HepG2 (cell line): ENCODE results near the gene ST3GAL2. TPM values are rescaled to one million over a fixed set of nuclear protein-coding genes. Genes with fewer than 3 reads are reported as not detected.

ENCODE experiments used
- ATAC-seq: fragments of 200-7000 bp; cut with Tn5 transposase; 3 replicates; pipeline ENCODE4 v1.9.1; 2020; ENCODE audit warnings: mild to moderate bottlenecking, moderate library complexity
- BruUV-seq: library from RNA; stranded (reverse); fragments of 400-500 nt; replicated peaks from 2 replicates; lab custom pipeline; 2021; lab: Mats Ljungman, UMichigan
- CTCF ChIA-PET: fragments of 300-600 bp; formaldehyde crosslinking; extraction: SDS; loops from one replicate; lab custom pipeline; 2021; ENCODE audit warnings: low total read pairs, inconsistent platforms, low intra/inter-chr PET ratio; lab: Yijun Ruan, JAX
- POLR2A ChIA-PET: fragments of 350-600 bp; sonication (Branson Sonifier 250); formaldehyde crosslinking; loops from one replicate; lab custom pipeline; 2020; ENCODE audit warnings: antibody characterized with exemption, inconsistent platforms; lab: Yijun Ruan, JAX
- DNase-seq: peaks from one replicate; pipeline ENCODE4 v3.0.0-alpha.2; 2015; ENCODE audit warnings: low spot score
- FAIRE-seq: peaks from 3 replicates; lab custom pipeline; 2011; peaks lifted over from hg19 to GRCh38; lab: Jason Lieb, UNC
- H2AFZ ChIP-seq: one replicate; pipeline ENCODE4 v1.6.1; 2011; ENCODE audit warnings: low read length, inconsistent platforms
- H3K27ac ChIP-seq: fragments of 300-600 bp; 3 replicates; pipeline ENCODE4 v1.8.0; 2011; ENCODE audit warnings: mixed run types, mild to moderate bottlenecking, mixed read lengths, low read length, inconsistent platforms; ENCODE audit not compliant: insufficient read depth; ENCODE audit errors: extremely low read length
- H3K27me3 ChIP-seq, 2 experiments: fragments of 200-600 bp in 1 of 2; 2 replicates in 1 of 2; 3 replicates in 1 of 2; pipeline versions ENCODE4 v1.6.0 to v1.8.0; 2011; ENCODE audit warnings: low read length in 2 of 2, mild to moderate bottlenecking in 2 of 2, moderate library complexity in 2 of 2, inconsistent platforms in 1 of 2; ENCODE audit not compliant: insufficient read depth in 2 of 2, control insufficient read depth in 1 of 2
- H3K36me3 ChIP-seq, 2 experiments: fragments of 200-600 bp in 1 of 2; replicated peaks in 1 of 2; 2 replicates in 1 of 2; 3 replicates in 1 of 2; pipeline versions ENCODE4 v1.5.1 to v1.8.0; 2011; ENCODE audit warnings: low read length in 2 of 2, inconsistent platforms in 1 of 2; ENCODE audit not compliant: insufficient read depth in 2 of 2, control insufficient read depth in 1 of 2
- H3K4me1 ChIP-seq: 2 replicates; pipeline ENCODE4 v1.5.1; 2012; ENCODE audit warnings: low read length, inconsistent platforms; ENCODE audit not compliant: insufficient read depth
- H3K4me2 ChIP-seq: 2 replicates; pipeline ENCODE4 v1.6.0; 2011; ENCODE audit warnings: low read depth, low read length, inconsistent platforms
- H3K4me3 ChIP-seq, 3 experiments: fragments of 200-600 bp in 1 of 3; sonication (generic), shearing (Covaris generic) in 1 of 3; replicated peaks in 1 of 3; 2 replicates each; pipeline ENCODE4 v1.5.1; 2011 to 2016; ENCODE audit warnings: low read length in 3 of 3, inconsistent platforms in 2 of 3, low read depth in 2 of 3, mild to moderate bottlenecking in 2 of 3, control low read depth in 1 of 3, mixed read lengths in 1 of 3; ENCODE audit not compliant: insufficient read depth in 1 of 3
- H3K79me2 ChIP-seq: one replicate; pipeline ENCODE4 v1.6.1; 2011; ENCODE audit warnings: low read length, inconsistent platforms; ENCODE audit not compliant: insufficient read depth
- H3K9ac ChIP-seq: 2 replicates; pipeline ENCODE4 v1.6.0; 2011; ENCODE audit warnings: mild to moderate bottlenecking, low read depth, low read length, inconsistent platforms; ENCODE audit not compliant: insufficient read depth
- H3K9me3 ChIP-seq: 2 replicates; pipeline ENCODE4 v1.5.1; 2012; ENCODE audit warnings: mild to moderate bottlenecking, low read length
- H4K20me1 ChIP-seq: 2 replicates; pipeline ENCODE4 v1.6.0; 2011; ENCODE audit warnings: inconsistent platforms, mild to moderate bottlenecking, low read length, moderate library complexity; ENCODE audit not compliant: insufficient read depth
- CBX1 ChIP-seq: IDR thresholded peaks from one replicate; pipeline ENCODE4 v1.6.1; 2016; ENCODE audit warnings: antibody characterized with exemption, low read depth
- NFE2 ChIP-seq: sonication (generic); formaldehyde crosslinking; IDR thresholded peaks from 2 replicates; pipeline ENCODE4 v1.4.0; 2020; ENCODE audit warnings: missing genetic modification reagents
- ZFP36L2 ChIP-seq: sonication (generic); formaldehyde crosslinking; IDR thresholded peaks from 2 replicates; pipeline ENCODE4 v1.4.0; 2020; ENCODE audit warnings: missing genetic modification reagents
- ZNF530 ChIP-seq: sonication (generic); formaldehyde crosslinking; IDR thresholded peaks from 2 replicates; pipeline ENCODE4 v1.5.0; 2020; ENCODE audit warnings: low read depth, mild to moderate bottlenecking, missing genetic modification reagents
- WGBS: methylation state at CpG from one replicate; pipeline ENCODE4 v1.1.6; 2017; ENCODE audit warnings: low lambda C conversion rate; 5-methylcytosine and 5-hydroxymethylcytosine counted together
- in situ Hi-C: cut with HindIII; loops from 2 replicates; pipeline ENCODE4 v1.10.0; 2017; ENCODE audit warnings: low pct_unique_long_range_greater_than_20kb; ENCODE audit not compliant: extremely low pct_ligation_motif_present
- intact Hi-C: fragments of 100-400 bp; cut with micrococcal nuclease; formaldehyde crosslinking; loops from one replicate; pipeline ENCODE4 v1.10.0; 2022; ENCODE audit not compliant: unreplicated experiment
- polyA plus RNA-seq, 8 experiments: library from polyadenylated mRNA; depleted of rRNA in 3 of 8; stranded (reverse) in 7 of 8; unstranded in 1 of 8; fragments of >200 nt; fragmentation: Illumina TruSeq in 4 of 8; extraction: Trizol in 4 of 8; gene quantifications; 2 replicates each; pipeline versions ENCODE4 v1.2.1 to v1.2.3, GENCODE V29; 2011 to 2016; ENCODE audit warnings: low read depth in 4 of 8, missing spikeins in 1 of 8, mixed read lengths in 1 of 8; ENCODE audit not compliant: insufficient read depth in 1 of 8
- total RNA-seq, 5 experiments: library from RNA; depleted of rRNA; stranded (reverse); fragments of >200 nt; fragmentation: Illumina TruSeq; extraction: Trizol; gene quantifications; 2 replicates each; pipeline ENCODE4 v1.2.3, GENCODE V29; 2016; ENCODE audit warnings: low read depth in 1 of 5
- TF ChIP-seq, protein P1 (sequence below): sonication (generic); formaldehyde crosslinking; IDR thresholded peaks from 2 replicates; pipeline ENCODE4 v1.8.1; 2023; ENCODE audit warnings: missing genetic modification reagents, inconsistent platforms, borderline replicate concordance
- TF ChIP-seq, protein P2 (sequence below): sonication (generic); formaldehyde crosslinking; IDR thresholded peaks from 2 replicates; pipeline ENCODE4 v1.5.0; 2020; ENCODE audit warnings: missing genetic modification reagents
- TF ChIP-seq, protein P3 (sequence below): sonication (generic); formaldehyde crosslinking; IDR thresholded peaks from 2 replicates; pipeline ENCODE4 v1.4.0; 2020; ENCODE audit warnings: missing genetic modification reagents, low read depth, mild to moderate bottlenecking, borderline replicate concordance
- TF ChIP-seq, protein P4 (sequence below): sonication (generic); formaldehyde crosslinking; IDR thresholded peaks from 2 replicates; pipeline ENCODE4 v1.4.0; 2020; ENCODE audit warnings: low read depth, mild to moderate bottlenecking, missing genetic modification reagents
- TF ChIP-seq, protein P5 (sequence below): sonication (generic); formaldehyde crosslinking; IDR thresholded peaks from 2 replicates; pipeline ENCODE4 v1.4.0; 2020; ENCODE audit warnings: missing genetic modification reagents

Gene ST3GAL2
- total and polyA plus RNA-seq, 2 of the 13 experiments (the other 11 are each of a cell fraction or from before 2014, with no cell fraction given): 16.3 to 24.9 TPM

DNA sequence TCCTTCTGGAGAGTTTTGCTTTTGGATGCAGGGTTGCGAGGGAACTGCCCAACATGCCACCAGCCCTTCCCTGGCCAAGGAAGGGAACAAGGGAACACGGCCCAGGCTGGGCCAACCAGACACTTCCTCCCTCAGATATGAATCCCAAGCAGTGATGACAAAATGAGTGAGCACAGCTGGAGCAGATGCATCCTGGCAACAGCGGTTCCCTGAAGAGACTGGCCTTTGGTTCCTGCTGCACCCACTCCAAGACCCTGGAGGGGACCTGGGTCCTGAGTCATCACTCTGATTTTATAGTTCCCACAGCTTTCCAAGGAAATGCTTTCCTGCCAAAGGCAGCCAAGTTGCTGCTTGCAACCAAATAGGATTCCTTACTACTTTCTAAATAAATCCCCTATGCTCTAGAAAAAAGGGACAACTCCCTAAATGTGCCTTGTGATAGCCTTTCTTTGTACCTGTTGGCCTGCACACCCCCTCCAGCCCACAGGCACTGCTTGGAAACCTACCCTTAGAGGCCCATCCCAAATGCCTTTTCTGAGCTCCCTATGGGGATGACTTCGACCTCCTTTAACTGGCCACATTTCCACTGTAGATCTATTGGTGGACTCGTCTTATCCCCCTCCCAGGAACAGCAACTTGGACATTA lies 5.3 kb downstream of the ST3GAL2 start:
- TF ChIP-seq NFE2 (CRISPR knock-in tag) (no peak), CBX1 (no peak), ZFP36L2 (no peak), ZNF530 (CRISPR knock-in tag) (no peak)
- TF ChIP-seq, protein P1, sequence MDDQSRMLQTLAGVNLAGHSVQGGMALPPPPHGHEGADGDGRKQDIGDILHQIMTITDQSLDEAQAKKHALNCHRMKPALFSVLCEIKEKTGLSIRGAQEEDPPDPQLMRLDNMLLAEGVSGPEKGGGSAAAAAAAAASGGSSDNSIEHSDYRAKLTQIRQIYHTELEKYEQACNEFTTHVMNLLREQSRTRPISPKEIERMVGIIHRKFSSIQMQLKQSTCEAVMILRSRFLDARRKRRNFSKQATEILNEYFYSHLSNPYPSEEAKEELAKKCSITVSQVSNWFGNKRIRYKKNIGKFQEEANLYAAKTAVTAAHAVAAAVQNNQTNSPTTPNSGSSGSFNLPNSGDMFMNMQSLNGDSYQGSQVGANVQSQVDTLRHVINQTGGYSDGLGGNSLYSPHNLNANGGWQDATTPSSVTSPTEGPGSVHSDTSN (CRISPR knock-in tag): no peak
- TF ChIP-seq, protein P2, sequence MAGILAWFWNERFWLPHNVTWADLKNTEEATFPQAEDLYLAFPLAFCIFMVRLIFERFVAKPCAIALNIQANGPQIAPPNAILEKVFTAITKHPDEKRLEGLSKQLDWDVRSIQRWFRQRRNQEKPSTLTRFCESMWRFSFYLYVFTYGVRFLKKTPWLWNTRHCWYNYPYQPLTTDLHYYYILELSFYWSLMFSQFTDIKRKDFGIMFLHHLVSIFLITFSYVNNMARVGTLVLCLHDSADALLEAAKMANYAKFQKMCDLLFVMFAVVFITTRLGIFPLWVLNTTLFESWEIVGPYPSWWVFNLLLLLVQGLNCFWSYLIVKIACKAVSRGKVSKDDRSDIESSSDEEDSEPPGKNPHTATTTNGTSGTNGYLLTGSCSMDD: no peak
- TF ChIP-seq, protein P3, sequence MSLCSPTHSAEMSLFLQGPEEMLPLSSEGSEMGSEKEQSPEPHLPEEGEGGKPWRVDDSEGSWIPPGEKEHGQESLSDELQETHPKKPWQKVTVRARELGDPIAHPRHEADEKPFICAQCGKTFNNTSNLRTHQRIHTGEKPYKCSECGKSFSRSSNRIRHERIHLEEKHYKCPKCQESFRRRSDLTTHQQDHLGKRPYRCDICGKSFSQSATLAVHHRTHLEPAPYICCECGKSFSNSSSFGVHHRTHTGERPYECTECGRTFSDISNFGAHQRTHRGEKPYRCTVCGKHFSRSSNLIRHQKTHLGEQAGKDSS (CRISPR knock-in tag): no peak
- TF ChIP-seq, protein P4, sequence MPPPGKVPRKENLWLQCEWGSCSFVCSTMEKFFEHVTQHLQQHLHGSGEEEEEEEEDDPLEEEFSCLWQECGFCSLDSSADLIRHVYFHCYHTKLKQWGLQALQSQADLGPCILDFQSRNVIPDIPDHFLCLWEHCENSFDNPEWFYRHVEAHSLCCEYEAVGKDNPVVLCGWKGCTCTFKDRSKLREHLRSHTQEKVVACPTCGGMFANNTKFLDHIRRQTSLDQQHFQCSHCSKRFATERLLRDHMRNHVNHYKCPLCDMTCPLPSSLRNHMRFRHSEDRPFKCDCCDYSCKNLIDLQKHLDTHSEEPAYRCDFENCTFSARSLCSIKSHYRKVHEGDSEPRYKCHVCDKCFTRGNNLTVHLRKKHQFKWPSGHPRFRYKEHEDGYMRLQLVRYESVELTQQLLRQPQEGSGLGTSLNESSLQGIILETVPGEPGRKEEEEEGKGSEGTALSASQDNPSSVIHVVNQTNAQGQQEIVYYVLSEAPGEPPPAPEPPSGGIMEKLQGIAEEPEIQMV: no peak
- TF ChIP-seq, protein P5, sequence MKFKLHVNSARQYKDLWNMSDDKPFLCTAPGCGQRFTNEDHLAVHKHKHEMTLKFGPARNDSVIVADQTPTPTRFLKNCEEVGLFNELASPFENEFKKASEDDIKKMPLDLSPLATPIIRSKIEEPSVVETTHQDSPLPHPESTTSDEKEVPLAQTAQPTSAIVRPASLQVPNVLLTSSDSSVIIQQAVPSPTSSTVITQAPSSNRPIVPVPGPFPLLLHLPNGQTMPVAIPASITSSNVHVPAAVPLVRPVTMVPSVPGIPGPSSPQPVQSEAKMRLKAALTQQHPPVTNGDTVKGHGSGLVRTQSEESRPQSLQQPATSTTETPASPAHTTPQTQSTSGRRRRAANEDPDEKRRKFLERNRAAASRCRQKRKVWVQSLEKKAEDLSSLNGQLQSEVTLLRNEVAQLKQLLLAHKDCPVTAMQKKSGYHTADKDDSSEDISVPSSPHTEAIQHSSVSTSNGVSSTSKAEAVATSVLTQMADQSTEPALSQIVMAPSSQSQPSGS: no peak
- Histone ChIP-seq H3K4me1 (peaks cover 90% of the 10 kb centered on the region), H3K9ac (peak overlapping the region; percentile 52)

More for the DNA sequence above, 5.3 kb downstream of the ST3GAL2 start:
- Histone ChIP-seq H4K20me1 (no peaks in the 10 kb centered on the region), H3K4me2 (peak overlapping the region; percentile 36), H2AFZ (no peak overlapping the region), H3K27me3 (no peaks in the 10 kb centered on the region; a peak in 1 of 5 replicates), H3K9me3 (no peaks in the 10 kb centered on the region), H3K36me3 (peaks cover 7 to 9% of the 10 kb centered on the region in 2 experiments), H3K79me2 (peaks cover 76% of the 10 kb centered on the region), H3K27ac (peak overlapping the region; percentile 65), H3K4me3 (no peak overlapping the region)
- peak; percentile 4 for FAIRE-seq
- intact Hi-C loops (no loop called here), in situ Hi-C loops (no loop called here)
- ChIA-PET CTCF (no interaction called here), POLR2A (interaction anchor here (1.3 to 3.9 kb wide), 4 partner anchors 8 to 53 kb away, joined by 4 to 29 read pairs (median 11); partner anchors contain the start of gene FCSK)
- no peak for DNase-seq
- no peak for ATAC-seq
- 89% methylated on average over 5 of the region's 5 CpGs for WGBS
- TSS peak; percentile 9 for BruUV-seq
